GM12892 (cell line): ENCODE measurements around the gene SUN1.

Source experiments
- POLR2A ChIP-seq: IDR thresholded peaks from 2 replicates; pipeline ENCODE4 v1.6.1; 2011; ENCODE audit warnings: low read depth, low read length, control low read depth
- POLR2AphosphoS5 ChIP-seq: IDR thresholded peaks from 2 replicates; pipeline ENCODE4 v1.6.1; 2011; ENCODE audit warnings: low read depth, low read length, control low read depth

GRCh38 chr7:867001-867405 lies 34.7 kb downstream of the SUN1 start:
- TF ChIP-seq POLR2AphosphoS5 (no peak), POLR2A (no peak)
